ENCODE measurements around the gene ZNF629.

Gene ZNF629

GRCh38 chr16:30728899-30729672 is 57.9 kb downstream of the ZNF629 start:
- DNase-seq (ENCODE audit: extremely low read depth, low read depth) = no peak
- no peak overlapping the region for H3K4me3 ChIP-seq (replicated peaks; ENCODE audit: low read depth, low read length)
- TF ChIP-seq, protein P1, sequence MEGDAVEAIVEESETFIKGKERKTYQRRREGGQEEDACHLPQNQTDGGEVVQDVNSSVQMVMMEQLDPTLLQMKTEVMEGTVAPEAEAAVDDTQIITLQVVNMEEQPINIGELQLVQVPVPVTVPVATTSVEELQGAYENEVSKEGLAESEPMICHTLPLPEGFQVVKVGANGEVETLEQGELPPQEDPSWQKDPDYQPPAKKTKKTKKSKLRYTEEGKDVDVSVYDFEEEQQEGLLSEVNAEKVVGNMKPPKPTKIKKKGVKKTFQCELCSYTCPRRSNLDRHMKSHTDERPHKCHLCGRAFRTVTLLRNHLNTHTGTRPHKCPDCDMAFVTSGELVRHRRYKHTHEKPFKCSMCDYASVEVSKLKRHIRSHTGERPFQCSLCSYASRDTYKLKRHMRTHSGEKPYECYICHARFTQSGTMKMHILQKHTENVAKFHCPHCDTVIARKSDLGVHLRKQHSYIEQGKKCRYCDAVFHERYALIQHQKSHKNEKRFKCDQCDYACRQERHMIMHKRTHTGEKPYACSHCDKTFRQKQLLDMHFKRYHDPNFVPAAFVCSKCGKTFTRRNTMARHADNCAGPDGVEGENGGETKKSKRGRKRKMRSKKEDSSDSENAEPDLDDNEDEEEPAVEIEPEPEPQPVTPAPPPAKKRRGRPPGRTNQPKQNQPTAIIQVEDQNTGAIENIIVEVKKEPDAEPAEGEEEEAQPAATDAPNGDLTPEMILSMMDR (IDR thresholded peaks at IDR 0.05; ENCODE audit: low read depth, low read length, missing control alignments) = no peak
